IPS-18c (cell line): ENCODE measurements around the gene LYVE1.

Experiments
- H3K4me3 ChIP-seq: 2 replicates; pipeline ENCODE4 v1.7.0; 2013; ENCODE audit warnings: low read depth, mild to moderate bottlenecking, low read length, moderate library complexity; ENCODE audit not compliant: insufficient read depth
- H3K9me3 ChIP-seq: one replicate; pipeline ENCODE4 v1.6.1; 2013; ENCODE audit warnings: mild to moderate bottlenecking, low read length, moderate library complexity; ENCODE audit not compliant: control insufficient read depth, insufficient read depth

LYVE1 gene

DNA sequence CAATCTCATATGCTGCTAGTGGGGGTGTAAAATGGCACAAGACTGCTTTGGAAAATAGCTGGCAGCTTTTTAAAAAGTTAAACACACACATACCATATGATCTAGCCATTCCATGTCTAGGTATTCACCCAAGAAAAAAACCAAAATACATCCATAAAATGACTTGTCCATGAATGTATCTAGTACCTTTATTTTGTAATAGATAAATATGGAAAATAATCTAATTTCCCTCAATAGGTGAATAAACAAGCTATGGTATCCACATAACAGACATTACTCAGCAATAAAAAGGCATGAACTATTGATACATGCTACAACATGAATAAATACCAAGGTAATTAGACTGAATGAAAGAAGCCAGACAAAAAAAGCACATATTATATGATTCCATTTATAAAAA, 50.3 kb downstream of the LYVE1 start:
- Histone ChIP-seq H3K9me3 (no peaks in the 10 kb centered on the region), H3K4me3 (no peak overlapping the region)

DNA sequence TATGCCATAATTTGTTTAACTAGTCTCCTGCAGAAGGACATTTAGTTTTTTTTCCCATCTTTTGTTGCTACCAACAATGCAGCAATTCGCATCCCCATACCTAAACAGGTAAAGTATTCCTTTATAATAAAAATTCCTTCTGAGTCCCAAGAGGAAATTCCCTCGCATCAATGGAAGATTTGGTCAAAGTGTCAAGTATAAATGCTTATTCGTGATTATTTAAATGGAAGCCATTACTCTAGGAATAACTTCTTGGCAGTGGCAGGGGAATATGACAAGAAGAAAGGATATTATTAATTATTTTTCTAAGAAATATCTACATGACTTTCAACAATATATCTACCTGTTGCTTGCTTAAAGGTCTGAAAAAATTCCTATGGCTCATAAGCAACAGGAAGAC, 53.0 kb downstream of the LYVE1 start:
- no peak overlapping the region for H3K4me3 ChIP-seq
- H3K9me3 ChIP-seq: no peaks in the 10 kb centered on the region

DNA sequence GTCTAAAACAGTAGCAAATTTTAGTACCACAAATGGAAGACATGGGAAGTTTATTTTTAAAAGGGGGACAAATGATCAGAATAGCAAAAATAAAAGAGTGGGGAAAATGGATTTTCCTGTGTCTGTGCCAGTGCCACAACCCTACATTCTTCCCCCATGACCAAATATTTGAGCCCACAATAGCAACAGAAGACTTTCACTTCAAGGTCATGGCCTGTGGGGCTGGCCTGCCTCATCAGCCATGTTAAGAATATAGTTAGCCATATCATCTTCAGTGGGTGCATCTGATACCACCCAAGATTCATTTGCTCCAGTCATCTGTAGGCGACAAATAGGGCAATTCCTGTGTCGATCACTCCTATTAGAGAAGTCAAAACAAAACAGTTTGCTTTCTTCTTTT, 53.8 kb downstream of the LYVE1 start:
- no peak overlapping the region for H3K4me3 ChIP-seq
- no peaks in the 10 kb centered on the region for H3K9me3 ChIP-seq

DNA sequence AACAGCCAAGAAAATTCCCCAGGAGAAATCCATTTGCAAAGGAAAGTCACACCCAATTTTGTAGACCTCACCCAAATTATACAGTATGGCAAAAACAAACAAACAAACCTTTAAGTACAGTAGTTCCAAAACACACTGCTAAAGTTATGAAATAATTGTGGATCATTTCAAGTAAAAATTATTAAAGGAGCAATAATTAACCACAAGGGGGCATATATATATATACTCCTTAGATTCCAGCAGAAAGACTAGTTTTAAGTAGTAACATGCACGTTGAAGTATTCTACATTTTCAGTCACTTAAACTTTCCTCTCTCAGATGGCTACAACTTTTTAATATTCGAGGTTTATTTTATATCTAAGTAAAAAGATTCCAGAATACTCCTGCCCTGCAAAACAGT, 54.3 kb downstream of the LYVE1 start:
- Histone ChIP-seq H3K4me3 (no peak overlapping the region), H3K9me3 (no peaks in the 10 kb centered on the region)

- H3K4me3 ChIP-seq: no peak overlapping the region
- no peaks in the 10 kb centered on the region for H3K9me3 ChIP-seq
Observed at GRCh38 chr11:10511181-10511621, 57.3 kb downstream of the LYVE1 start.
